AG04450 (cell line): ENCODE data around the gene NPPB. TPM values are rescaled to one million over a fixed set of nuclear protein-coding genes. Genes with fewer than 3 reads are reported as not detected.

Experiments
- CTCF ChIA-PET: fragments of 300-600, 350-600 bp; formaldehyde crosslinking; extraction: SDS; loops from one replicate; lab custom pipeline; 2022; ENCODE audit warnings: antibody characterized with exemption, inconsistent platforms; lab: Charles Lee
- POLR2A ChIA-PET: fragments of 350-600 bp; formaldehyde crosslinking; extraction: SDS; loops from one replicate; lab custom pipeline; 2021; ENCODE audit warnings: antibody characterized with exemption, inconsistent platforms; lab: Yijun Ruan, JAX
- DNase-seq: peaks from one replicate; pipeline ENCODE4 v3.0.0-alpha.2; 2011; ENCODE audit warnings: low read depth, low spot score
- H3K27ac ChIP-seq: one replicate; pipeline ENCODE4 v1.5.1; 2012; ENCODE audit warnings: low read depth, low read length, control low read depth
- H3K27me3 ChIP-seq: one replicate; pipeline ENCODE4 v1.6.0; 2012; ENCODE audit warnings: low read length; ENCODE audit not compliant: control insufficient read depth, insufficient read depth
- H3K4me3 ChIP-seq: 2 replicates; pipeline ENCODE4 v1.5.1; 2011; ENCODE audit warnings: mild to moderate bottlenecking, low read depth, low read length, control low read depth
- H3K9me3 ChIP-seq: 2 replicates; pipeline ENCODE4 v1.5.1; 2012; ENCODE audit warnings: low read length; ENCODE audit not compliant: control insufficient read depth, insufficient read depth
- polyA plus RNA-seq: library from polyadenylated mRNA; depleted of rRNA; stranded (reverse); fragments of >200 nt; gene quantifications from 2 replicates; pipeline ENCODE4 v1.2.3, GENCODE V29; 2011
- TF ChIP-seq, protein P1 (sequence below): IDR thresholded peaks from 2 replicates; pipeline ENCODE4 v1.5.1; 2011; ENCODE audit warnings: low read depth, low read length, control low read depth, inconsistent platforms

The NPPB gene
- polyA plus RNA-seq, 1 experiment = not detected

DNA sequence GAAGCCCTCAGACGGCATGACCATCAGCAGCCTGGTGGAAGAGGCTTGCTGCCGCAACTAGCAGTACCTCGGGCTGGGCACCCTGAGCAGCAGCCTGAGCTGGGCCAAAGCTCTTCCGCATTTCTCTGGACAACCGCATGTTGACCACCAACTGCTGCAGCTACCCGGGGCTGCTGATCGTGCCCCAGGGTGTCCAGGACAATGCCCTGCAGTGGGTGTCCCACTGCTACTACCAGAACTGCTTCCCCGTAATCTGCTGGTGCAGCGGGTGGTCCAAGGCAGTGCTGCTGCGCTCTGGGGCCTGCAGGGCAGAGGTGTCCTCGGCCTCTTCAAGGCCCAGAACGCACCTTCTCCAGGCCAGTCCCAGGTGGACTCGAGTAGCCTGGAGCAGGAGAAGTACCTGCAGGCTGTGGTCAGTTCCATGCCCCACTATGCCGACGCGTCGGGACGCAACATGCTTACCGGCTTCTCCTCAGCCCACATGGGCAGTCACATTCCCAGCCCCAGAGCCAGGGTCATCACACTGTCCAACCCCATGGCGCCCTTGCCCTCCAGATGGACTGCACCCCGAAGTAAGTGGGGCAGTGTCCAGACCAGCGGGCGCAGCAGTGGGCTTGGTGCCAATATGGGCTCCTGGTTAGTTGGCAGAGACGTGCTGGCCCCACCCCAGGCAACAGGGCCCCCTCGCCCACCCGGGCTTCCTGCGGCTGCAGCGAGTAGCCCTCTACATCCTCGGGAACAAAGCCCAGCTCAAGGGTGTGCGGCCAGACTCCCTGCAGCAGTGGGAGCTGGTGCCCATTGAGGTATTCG is 19.5 kb upstream of the NPPB start:
- POLR2A ChIA-PET = interaction anchor here (0.6 to 0.7 kb wide), 2 partner anchors 13 to 376 kb away, joined by 3 to 6 read pairs; no protein-coding TSS in a partner anchor
- no peak overlapping the region for H3K4me3 ChIP-seq
- TF ChIP-seq, protein P1, sequence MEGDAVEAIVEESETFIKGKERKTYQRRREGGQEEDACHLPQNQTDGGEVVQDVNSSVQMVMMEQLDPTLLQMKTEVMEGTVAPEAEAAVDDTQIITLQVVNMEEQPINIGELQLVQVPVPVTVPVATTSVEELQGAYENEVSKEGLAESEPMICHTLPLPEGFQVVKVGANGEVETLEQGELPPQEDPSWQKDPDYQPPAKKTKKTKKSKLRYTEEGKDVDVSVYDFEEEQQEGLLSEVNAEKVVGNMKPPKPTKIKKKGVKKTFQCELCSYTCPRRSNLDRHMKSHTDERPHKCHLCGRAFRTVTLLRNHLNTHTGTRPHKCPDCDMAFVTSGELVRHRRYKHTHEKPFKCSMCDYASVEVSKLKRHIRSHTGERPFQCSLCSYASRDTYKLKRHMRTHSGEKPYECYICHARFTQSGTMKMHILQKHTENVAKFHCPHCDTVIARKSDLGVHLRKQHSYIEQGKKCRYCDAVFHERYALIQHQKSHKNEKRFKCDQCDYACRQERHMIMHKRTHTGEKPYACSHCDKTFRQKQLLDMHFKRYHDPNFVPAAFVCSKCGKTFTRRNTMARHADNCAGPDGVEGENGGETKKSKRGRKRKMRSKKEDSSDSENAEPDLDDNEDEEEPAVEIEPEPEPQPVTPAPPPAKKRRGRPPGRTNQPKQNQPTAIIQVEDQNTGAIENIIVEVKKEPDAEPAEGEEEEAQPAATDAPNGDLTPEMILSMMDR = no peak
- CTCF ChIA-PET = no interaction called here
- H3K27me3 ChIP-seq = peaks cover 61% of the 10 kb centered on the region
- no peak overlapping the region for H3K27ac ChIP-seq
- peaks cover 4% of the 10 kb centered on the region; the same call in 1 of the 2 replicates for H3K9me3 ChIP-seq
- DNase-seq = no peak

DNA sequence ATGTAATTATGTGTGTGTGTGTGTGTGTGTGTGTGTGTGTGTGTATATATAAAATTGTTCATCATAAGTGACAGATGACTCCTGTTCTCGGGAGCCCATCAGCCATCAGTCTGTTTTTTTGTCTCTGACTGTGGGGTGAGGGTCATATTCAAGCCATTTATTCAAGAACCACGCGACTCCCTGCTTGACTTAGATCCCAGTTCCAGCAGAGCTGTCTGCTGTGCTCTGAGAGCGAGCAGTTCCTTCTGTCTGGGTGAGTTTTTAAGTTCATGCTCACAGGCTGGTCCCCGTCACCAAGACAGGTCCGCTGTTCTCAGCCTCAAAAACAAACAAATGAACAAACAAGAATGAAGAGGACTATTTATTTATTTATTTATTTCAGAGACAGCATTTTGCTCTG is 18.3 kb upstream of the NPPB start:
- ChIA-PET CTCF (no interaction called here), POLR2A (no interaction called here)
- peaks cover 3% of the 10 kb centered on the region; the same call in 1 of the 2 replicates for H3K9me3 ChIP-seq
- no peak for DNase-seq
- H3K4me3 ChIP-seq = no peak overlapping the region
- H3K27me3 ChIP-seq = peaks cover 56% of the 10 kb centered on the region
- H3K27ac ChIP-seq = no peak overlapping the region
- TF ChIP-seq, protein P1 = no peak

DNA sequence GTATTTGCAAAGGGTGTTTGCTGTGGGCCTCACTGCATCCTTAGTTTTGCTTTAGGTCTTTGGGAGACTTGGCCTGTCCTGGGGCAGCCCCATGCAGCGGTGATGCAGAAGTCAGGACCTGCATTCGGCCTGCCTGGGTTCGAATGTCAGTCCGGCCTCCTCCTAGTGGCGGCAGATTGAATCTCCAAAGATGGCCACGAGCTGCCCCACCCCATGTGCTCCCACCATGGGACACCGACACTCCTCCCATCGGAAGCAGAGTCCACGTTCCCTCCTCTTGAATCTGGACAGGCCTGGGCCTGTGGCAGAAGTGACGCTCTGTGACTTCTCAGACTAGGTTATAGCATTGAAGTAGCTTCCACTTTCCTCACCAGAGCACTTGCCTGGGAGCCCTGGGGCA is 16.3 kb upstream of the NPPB start:
- Histone ChIP-seq H3K4me3 (no peak overlapping the region), H3K9me3 (no peaks in the 10 kb centered on the region; the same call in 1 of the 2 replicates), H3K27ac (no peak overlapping the region), H3K27me3 (peaks cover 49% of the 10 kb centered on the region)
- TF ChIP-seq, protein P1 = no peak
- DNase-seq = no peak
- POLR2A ChIA-PET = no interaction called here
- CTCF ChIA-PET = no interaction called here

DNA sequence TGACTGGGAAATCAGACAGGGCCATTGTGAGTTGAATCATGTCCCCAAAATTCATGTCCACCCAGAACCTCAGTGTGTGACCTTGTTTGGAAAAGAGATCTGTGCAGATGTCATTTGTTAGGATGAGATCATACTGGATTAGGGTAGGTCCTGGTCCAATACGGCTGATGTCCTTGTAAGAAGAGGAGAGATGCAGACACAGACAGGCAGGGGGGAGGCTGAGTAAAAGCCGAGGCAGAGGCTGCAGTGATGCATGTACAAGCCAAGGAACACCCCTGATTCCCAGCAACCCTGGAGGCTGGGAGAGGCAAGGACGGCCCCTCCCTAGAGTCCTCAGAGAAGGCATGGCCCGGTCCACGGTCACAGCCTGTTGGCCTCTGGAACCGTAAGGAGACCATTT is 15.9 kb upstream of the NPPB start:
- ChIA-PET CTCF (no interaction called here), POLR2A (no interaction called here)
- TF ChIP-seq, protein P1 = no peak
- DNase-seq = no peak
- H3K27ac ChIP-seq = no peak overlapping the region
- H3K9me3 ChIP-seq = no peaks in the 10 kb centered on the region; the same call in 1 of the 2 replicates
- no peak overlapping the region for H3K4me3 ChIP-seq
- peaks cover 47% of the 10 kb centered on the region for H3K27me3 ChIP-seq

DNA sequence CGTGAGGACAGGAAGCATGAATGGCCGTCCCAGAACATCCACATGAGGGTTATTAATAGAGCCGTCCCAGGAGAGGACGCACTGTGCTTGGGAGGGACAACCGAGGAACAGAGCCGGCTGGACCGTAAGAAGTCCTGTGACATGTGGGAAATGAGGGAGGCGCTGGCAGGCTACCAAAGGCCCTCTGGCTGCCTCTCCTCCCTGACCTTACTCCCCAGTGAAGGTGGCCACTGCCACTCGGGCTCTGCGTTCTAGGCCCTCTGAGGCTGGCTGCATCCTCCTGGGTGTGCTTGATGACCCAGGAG is 15.5 kb upstream of the NPPB start:
- DNase-seq = no peak
- CTCF ChIA-PET = no interaction called here

More for the DNA sequence above, 15.5 kb upstream of the NPPB start:
- POLR2A ChIA-PET = no interaction called here
- no peaks in the 10 kb centered on the region; the same call in 1 of the 2 replicates for H3K9me3 ChIP-seq
- peaks cover 46% of the 10 kb centered on the region for H3K27me3 ChIP-seq
- H3K4me3 ChIP-seq = no peak overlapping the region
- TF ChIP-seq, protein P1 = no peak
- H3K27ac ChIP-seq = no peak overlapping the region
